Nephron (organoid): Measurements from ENCODE around the gene MRC2.

Experiments used
- H3K27ac Mint-ChIP-seq, 3 experiments: 2 replicates each; pipeline ENCODE4 v1.8.0; 2020; ENCODE audit warnings: mixed read lengths in 3 of 3, mild to moderate bottlenecking in 2 of 3, moderate library complexity in 1 of 3
- H3K27me3 Mint-ChIP-seq: 2 replicates; pipeline ENCODE4 v1.8.0; 2021; ENCODE audit warnings: low read depth, mild to moderate bottlenecking, moderate library complexity, mixed read lengths
- H3K36me3 Mint-ChIP-seq: 2 replicates; pipeline ENCODE4 v1.8.0; 2020; ENCODE audit warnings: low read depth, mixed read lengths
- H3K4me1 Mint-ChIP-seq: 2 replicates; pipeline ENCODE4 v1.8.0; 2020; ENCODE audit warnings: mixed read lengths
- H3K4me3 Mint-ChIP-seq, 3 experiments: 2 replicates each; pipeline ENCODE4 v1.8.0; 2020; ENCODE audit warnings: mild to moderate bottlenecking in 3 of 3, mixed read lengths in 3 of 3, moderate library complexity in 2 of 3
- H3K9me3 Mint-ChIP-seq: 2 replicates; pipeline ENCODE4 v1.8.0; 2020; ENCODE audit warnings: mixed read lengths
- CTCF ChIP-seq, 3 experiments: fragments of 200-600 bp; sonication (generic); IDR thresholded peaks; one replicate each; pipeline ENCODE4 v1.5.0; 2021; ENCODE audit warnings: antibody characterized with exemption in 3 of 3; ENCODE audit not compliant: unreplicated experiment in 3 of 3

MRC2 gene

GRCh38 chr17:62653826-62654761, 26.6 kb downstream of the MRC2 start:
- Mint-ChIP-seq H3K9me3 (no peaks in the 10 kb centered on the region), H3K27me3 (no peaks in the 10 kb centered on the region), H3K27ac (peak overlapping the region; percentile 74 to 97 (median 90)), H3K4me1 (peaks cover 61% of the 10 kb centered on the region), H3K4me3 (peak overlapping the region; percentile 79 to 85 (median 80)), H3K36me3 (peaks cover 23% of the 10 kb centered on the region)
- no peak for TF ChIP-seq CTCF (IDR thresholded peaks at IDR 0.05; ENCODE audit: unreplicated experiment in 3 of 3)

GRCh38 chr17:62655656-62656055, 28.2 kb downstream of the MRC2 start:
- Mint-ChIP-seq H3K4me1 (peaks cover 61% of the 10 kb centered on the region), H3K9me3 (peaks cover 7% of the 10 kb centered on the region), H3K27ac (peak overlapping the region; percentile 79 to 92 (median 82)), H3K27me3 (peaks cover 4% of the 10 kb centered on the region), H3K36me3 (peaks cover 37% of the 10 kb centered on the region), H3K4me3 (peak overlapping the region in 1 of 3 experiments; percentile 23)
- TF ChIP-seq CTCF (IDR thresholded peaks at IDR 0.05; ENCODE audit: unreplicated experiment in 3 of 3), result no peak

- peaks cover 13% of the 10 kb centered on the region for H3K9me3 Mint-ChIP-seq
- peaks cover 45% of the 10 kb centered on the region for H3K36me3 Mint-ChIP-seq
- no peak for TF ChIP-seq CTCF (IDR thresholded peaks at IDR 0.05; ENCODE audit: unreplicated experiment in 3 of 3)
- peaks cover 4% of the 10 kb centered on the region for H3K27me3 Mint-ChIP-seq
- H3K27ac Mint-ChIP-seq, result peak overlapping the region; percentile 87 to 98 (median 92)
- H3K4me1 Mint-ChIP-seq, result peaks cover 61% of the 10 kb centered on the region
- no peak overlapping the region for H3K4me3 Mint-ChIP-seq
Observed at GRCh38 chr17:62656446-62656845, 29.0 kb downstream of the MRC2 start.

GRCh38 chr17:62657145-62657665, 29.7 kb downstream of the MRC2 start:
- TF ChIP-seq CTCF (IDR thresholded peaks at IDR 0.05; ENCODE audit: unreplicated experiment in 3 of 3), result no peak
- peak overlapping the region; percentile 92 to 98 (median 95) for H3K27ac Mint-ChIP-seq
- H3K9me3 Mint-ChIP-seq, result peaks cover 15% of the 10 kb centered on the region
- H3K4me3 Mint-ChIP-seq, result no peak overlapping the region
- peaks cover 48% of the 10 kb centered on the region for H3K36me3 Mint-ChIP-seq
- H3K4me1 Mint-ChIP-seq, result peaks cover 54% of the 10 kb centered on the region
- H3K27me3 Mint-ChIP-seq, result peaks cover 4% of the 10 kb centered on the region

GRCh38 chr17:62657690-62658089, 30.2 kb downstream of the MRC2 start:
- Mint-ChIP-seq H3K9me3 (peaks cover 15% of the 10 kb centered on the region), H3K4me3 (peak overlapping the region; percentile 7 to 53 (median 42)), H3K27ac (peak overlapping the region; percentile 92 to 98 (median 95)), H3K36me3 (peaks cover 52% of the 10 kb centered on the region), H3K4me1 (peaks cover 53% of the 10 kb centered on the region), H3K27me3 (peaks cover 4% of the 10 kb centered on the region)
- TF ChIP-seq CTCF (IDR thresholded peaks at IDR 0.05; ENCODE audit: unreplicated experiment in 3 of 3), result no peak
